Peyer's patch (tissue), 4 donors: ENCODE results near the gene ADAM15.

ENCODE experiments used
- POLR2A ChIP-seq, 2 donors: fragments of 450-650 bp; IDR thresholded peaks; one replicate each; pipeline ENCODE4 v1.5.1; 2017; ENCODE audit warnings: antibody characterized with exemption in 2 of 2, mild to moderate bottlenecking in 2 of 2, moderate library complexity in 2 of 2
- TF ChIP-seq, protein P1 (sequence below), 6 experiments: fragments of 450-650 bp in 4 of 6; fragments of 200-600 bp in 2 of 6; sonication (generic) in 1 of 6; IDR thresholded peaks; one replicate each; pipeline ENCODE4 v1.5.1; 2017 to 2019; ENCODE audit warnings: antibody characterized with exemption in 6 of 6, mild to moderate bottlenecking in 3 of 6, moderate library complexity in 1 of 6

DNA sequence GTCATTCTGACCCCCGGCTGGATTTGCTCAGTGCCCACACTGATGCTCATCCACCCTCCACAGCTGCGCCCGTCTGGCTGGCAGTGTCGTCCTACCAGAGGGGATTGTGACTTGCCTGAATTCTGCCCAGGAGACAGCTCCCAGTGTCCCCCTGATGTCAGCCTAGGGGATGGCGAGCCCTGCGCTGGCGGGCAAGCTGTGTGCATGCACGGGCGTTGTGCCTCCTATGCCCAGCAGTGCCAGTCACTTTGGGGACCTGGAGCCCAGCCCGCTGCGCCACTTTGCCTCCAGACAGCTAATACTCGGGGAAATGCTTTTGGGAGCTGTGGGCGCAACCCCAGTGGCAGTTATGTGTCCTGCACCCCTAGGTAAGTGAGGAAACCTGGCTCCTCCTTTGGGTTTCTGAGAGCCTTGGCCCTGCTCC is 6.7 kb downstream of the ADAM15 start:
- TF ChIP-seq, protein P1, sequence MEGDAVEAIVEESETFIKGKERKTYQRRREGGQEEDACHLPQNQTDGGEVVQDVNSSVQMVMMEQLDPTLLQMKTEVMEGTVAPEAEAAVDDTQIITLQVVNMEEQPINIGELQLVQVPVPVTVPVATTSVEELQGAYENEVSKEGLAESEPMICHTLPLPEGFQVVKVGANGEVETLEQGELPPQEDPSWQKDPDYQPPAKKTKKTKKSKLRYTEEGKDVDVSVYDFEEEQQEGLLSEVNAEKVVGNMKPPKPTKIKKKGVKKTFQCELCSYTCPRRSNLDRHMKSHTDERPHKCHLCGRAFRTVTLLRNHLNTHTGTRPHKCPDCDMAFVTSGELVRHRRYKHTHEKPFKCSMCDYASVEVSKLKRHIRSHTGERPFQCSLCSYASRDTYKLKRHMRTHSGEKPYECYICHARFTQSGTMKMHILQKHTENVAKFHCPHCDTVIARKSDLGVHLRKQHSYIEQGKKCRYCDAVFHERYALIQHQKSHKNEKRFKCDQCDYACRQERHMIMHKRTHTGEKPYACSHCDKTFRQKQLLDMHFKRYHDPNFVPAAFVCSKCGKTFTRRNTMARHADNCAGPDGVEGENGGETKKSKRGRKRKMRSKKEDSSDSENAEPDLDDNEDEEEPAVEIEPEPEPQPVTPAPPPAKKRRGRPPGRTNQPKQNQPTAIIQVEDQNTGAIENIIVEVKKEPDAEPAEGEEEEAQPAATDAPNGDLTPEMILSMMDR (IDR thresholded peaks at IDR 0.05) = no peak
- TF ChIP-seq POLR2A (IDR thresholded peaks at IDR 0.05) = no peak
